HG02943 (cell line): ENCODE measurements around the gene DMRTA2.

Experiments used
- ATAC-seq: cut with Tn5 transposase; IDR thresholded peaks from one replicate; pipeline ENCODE4 v1.9.1; 2021; ENCODE audit warnings: mild to moderate bottlenecking, low read depth, moderate library complexity; ENCODE audit not compliant: unreplicated experiment

DMRTA2 gene

DNA sequence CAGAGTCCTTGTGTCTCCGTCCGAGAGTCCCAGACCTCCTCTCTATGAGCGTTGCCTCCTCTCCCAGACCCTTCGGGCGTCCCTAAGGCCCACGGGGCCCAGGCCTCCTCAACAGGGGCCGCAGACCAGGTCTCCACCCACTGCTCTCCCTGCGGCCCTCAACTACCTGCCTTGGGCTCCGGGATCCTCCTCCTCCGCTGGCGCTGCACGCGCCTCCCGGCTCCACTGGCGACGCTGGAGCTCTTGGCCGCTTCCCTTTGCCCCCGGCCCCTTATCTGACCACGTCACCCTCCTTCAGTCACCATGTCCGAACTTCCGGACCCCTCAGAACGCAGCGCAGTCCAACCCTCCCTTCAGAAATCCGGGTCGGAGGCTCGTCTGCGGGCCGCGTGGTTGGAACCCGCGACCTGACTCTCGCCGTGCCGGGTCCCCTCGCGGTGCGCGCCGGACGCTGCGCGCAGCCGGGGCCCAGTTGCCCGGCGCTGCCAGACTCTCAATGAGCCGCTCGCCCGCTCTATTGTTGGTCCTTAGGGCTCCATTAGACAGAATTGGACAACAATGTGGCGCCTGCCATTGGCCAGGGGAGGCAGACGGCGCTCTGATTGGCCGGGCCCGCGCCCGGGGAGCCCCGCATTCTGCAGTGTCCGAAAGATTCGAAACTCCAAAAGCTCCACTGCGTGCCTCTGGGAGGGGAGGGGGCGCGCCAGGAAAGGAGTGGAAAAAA lies at the start of gene DMRTA2:
Gene DMRTA2, minus strand, starts transcription at position 498 of the 724 bp plus-strand sequence. CDS start 1,907 bp downstream, outside the sequence.
- no peak for ATAC-seq

DNA sequence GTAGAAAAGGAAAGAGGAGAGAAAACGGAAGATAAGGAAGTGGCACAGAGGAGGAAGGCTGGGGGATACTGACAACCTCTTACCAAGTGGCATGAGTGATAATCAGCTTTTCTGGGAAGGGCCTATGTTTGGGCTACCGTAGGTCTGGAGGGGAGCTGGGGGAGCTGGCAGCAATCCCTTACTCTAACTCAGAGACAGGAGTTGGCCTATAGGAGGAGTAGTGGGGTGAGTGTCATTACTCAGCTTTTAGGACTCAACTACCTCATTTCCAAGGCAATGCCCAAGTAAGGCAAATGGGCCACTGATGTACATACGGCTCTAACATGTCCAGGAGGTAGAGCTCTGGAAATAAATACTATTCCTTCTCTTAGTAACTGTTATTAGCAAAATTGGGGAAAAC lies 48.7 kb upstream of the DMRTA2 start:
- no peak for ATAC-seq

GRCh38 chr1:50462964-50463363 lies 39.7 kb upstream of the DMRTA2 start:
- no peak for ATAC-seq

GRCh38 chr1:50458507-50458906 lies 35.3 kb upstream of the DMRTA2 start:
- no peak for ATAC-seq

GRCh38 chr1:50454911-50455310 lies 31.7 kb upstream of the DMRTA2 start:
- ATAC-seq = no peak

DNA sequence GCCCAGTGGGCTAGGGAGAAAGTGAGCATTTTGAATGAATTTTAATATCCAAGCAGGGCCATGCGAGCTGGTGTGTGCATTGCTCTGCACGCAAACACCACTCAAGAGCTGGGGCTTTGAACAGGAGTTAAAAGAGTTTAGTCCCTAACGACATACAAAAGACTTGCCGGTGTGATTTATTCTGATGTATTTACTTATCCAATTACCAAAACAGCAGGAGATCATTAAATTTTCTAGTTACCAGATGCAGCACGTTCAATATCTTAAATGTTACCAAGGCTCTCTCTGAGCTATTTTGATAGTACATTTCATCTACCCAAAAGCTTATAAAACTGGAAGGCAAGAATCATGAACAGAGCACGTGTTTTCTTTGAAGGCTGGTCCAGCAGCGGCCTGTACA lies 30.0 kb upstream of the DMRTA2 start:
- ATAC-seq = no peak

- no peak for ATAC-seq
Measured at GRCh38 chr1:50452700-50453099, 29.5 kb upstream of the DMRTA2 start.

DNA sequence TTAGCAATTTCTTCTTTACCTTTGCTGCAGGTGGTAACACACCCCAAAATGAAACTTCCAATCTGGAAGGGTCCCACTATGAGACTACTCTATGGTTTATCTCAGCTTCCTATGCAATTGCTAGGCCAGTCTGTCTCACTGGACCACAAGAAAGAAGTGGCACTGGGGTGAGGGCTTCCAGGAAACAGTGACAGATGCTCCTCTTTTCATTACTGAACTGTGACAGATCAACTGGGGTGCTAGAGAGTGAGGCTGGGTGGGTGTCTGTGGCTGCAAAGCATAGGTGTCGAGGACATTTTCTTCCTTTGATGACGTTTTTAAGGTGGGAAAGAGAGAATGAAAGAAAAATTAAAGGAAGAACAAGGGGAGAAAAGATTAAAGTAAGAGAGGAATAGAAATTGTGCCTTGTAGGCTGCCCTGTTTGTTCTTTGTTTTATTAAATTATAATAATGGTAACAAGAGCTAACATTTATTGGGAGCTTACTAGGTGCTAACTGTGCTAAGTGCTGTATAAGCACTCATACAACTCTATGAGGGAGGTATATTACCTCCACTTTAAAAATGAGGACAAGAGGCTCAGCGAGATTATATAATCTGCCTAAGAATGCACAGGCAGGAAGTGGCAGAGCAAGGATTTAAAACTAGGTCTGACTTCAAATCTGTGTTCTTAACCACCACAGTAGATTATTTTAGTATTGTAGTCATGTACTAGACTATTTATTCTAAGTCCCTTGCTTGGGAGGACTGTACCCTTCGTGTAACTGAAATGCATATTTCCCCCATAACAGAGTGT lies 27.8 kb upstream of the DMRTA2 start:
- no peak for ATAC-seq

- no peak for ATAC-seq
Measured at GRCh38 chr1:50447961-50448360, 24.7 kb upstream of the DMRTA2 start.

DNA sequence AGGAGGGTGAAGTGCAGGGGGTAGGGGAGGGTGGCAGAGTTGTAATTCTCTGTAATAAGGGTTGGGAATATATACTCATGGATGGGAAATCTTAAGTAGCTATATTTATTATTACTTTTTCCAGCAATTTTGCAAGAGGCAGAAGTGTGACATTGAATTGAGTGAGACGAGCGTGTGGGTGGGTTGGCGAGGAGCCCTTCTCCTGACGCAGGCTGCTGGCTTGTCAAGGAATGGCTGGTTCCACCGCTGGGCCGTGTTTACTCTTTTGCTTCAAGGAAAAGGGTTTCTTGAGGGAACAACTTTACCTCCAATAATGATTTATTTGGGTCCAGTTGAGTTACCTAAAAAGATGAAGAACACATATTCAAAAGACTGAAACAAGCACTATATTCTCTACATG lies 17.9 kb upstream of the DMRTA2 start:
- no peak for ATAC-seq

- no peak for ATAC-seq
Measured at GRCh38 chr1:50438945-50439344, 15.7 kb upstream of the DMRTA2 start.

- ATAC-seq = no peak
Measured at GRCh38 chr1:50436489-50436888, 13.2 kb upstream of the DMRTA2 start.

GRCh38 chr1:50430010-50430405 lies 6.8 kb upstream of the DMRTA2 start:
- ATAC-seq = no peak

DNA sequence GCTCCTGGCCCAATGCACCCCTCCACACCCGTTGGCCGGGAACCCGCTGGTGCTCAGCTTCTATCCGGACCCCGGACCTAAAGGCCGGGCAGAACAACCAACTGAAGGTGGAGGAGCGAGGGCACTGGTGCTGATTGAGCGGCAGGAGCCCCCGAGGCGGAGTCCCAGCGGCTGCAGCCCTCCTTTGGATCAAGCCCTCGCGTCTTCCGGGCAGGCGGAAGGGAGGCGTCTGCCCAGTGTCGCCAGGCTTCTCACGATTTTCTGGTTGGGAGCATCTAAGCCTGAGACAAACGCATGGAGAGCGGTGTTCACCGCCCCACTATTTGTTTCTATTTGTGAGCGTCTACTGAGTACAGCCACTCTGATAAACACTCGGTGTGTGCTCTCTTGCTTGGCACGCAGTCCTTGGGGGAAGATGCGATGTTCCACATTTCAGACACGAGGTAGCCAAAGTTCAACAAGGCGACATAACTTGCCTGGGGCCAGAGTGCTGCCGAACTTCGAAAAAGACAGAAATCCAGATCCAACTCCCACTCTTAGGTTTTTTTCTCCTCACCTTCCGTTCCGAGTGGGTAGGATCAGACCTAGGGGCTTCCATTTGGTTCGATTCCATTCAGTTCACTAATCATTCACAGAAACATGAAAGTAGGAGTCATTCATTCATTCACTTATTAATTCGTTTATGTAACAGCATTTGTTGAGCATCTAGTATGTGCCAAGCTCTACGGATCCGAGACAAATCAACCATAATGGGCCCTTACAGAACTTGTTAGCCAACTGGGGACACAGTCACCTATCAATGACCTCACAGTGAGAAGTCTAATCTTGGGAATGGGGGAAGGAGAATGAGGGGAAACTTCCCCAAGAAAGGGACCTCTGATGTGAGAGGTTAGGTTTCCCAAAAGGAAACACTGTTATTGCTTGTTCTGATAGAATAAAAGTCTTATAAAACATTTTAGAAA lies 4.9 kb upstream of the DMRTA2 start:
- ATAC-seq = no peak

- no peak for ATAC-seq
Measured at GRCh38 chr1:50427086-50427817, 4.0 kb upstream of the DMRTA2 start.

DNA sequence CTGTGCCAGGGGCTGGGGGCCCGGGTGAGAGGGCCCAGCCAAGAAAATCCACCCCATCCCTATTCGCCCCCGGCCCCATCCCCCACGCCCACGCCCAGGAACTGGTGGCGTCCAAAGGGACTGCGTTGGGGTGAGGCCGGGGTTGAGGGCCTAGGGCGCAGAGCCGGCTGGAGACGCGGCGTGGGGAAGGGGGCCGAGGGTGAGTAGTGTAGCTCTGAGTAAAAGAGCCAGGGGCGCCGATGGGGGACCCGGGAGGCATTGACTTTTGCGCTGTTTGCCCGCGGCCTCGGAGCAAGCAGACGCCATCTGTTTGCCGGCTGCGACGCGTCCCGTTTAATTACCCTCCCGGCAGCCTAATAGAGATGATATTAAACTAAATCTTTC lies 3.5 kb upstream of the DMRTA2 start:
- ATAC-seq = no peak

GRCh38 chr1:50426108-50426700 lies 3.0 kb upstream of the DMRTA2 start:
- ATAC-seq = no peak

- no peak for ATAC-seq
Measured at GRCh38 chr1:50425376-50426107, 2.3 kb upstream of the DMRTA2 start.

DNA sequence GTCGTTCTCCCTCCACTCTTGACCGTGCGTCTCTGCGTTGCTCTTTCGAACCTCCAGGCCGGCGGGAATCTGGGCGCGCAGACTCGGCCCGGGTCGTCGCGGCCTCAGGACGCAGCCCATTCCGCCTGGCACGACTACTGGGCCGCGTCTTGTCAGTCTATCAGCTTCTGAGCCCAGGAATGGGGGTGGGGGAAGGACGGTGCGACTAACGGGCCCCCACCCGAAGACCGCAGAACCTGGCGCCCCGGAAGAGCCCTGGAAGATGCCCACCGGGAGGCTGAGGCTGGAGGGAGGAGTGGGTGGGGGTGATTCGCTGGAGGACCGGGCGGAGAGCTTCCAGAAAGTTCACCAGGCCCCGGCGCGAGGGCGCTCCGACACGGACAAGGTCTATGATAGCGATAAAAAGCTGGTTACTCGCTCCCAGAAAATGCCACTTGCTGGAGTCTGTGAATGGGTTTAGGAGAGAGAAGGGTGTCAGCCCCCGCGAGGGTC lies 1.7 kb upstream of the DMRTA2 start:
- no peak for ATAC-seq
